Cardiac muscle cell (in vitro differentiated cells and primary cell): Measurements from ENCODE around the gene ROBO2. TPM values are rescaled to one million over a fixed set of nuclear protein-coding genes. Genes with fewer than 3 reads are reported as not detected.

ENCODE experiments used
- DNase-seq, 2 donors: peaks; one replicate each; pipeline versions ENCODE4 v3.0.0 to v3.0.0-alpha.2; 2010 to 2017; ENCODE audit warnings: low read depth in 1 of 2, low spot score in 1 of 2
- H3K27ac ChIP-seq: fragments of 200-600 bp; sonication (generic); 2 replicates; pipeline ENCODE4 v1.5.1; 2016
- H3K27me3 ChIP-seq: fragments of 200-600 bp; sonication (generic); 2 replicates; pipeline ENCODE4 v1.6.0; 2016; ENCODE audit warnings: control low read depth
- H3K36me3 ChIP-seq: fragments of 200-600 bp; sonication (generic); 2 replicates; pipeline ENCODE4 v1.5.1; 2016; ENCODE audit warnings: control low read depth
- H3K4me1 ChIP-seq: fragments of 200-600 bp; sonication (generic); 2 replicates; pipeline ENCODE4 v1.8.1; 2017; ENCODE audit warnings: low read depth, mild to moderate bottlenecking, mixed run types
- H3K4me3 ChIP-seq: fragments of 200-600 bp; sonication (generic); 2 replicates; pipeline ENCODE4 v1.5.1; 2016; ENCODE audit warnings: mild to moderate bottlenecking
- H3K9me3 ChIP-seq: fragments of 200-600 bp; sonication (generic); 2 replicates; pipeline ENCODE4 v1.5.1; 2017; ENCODE audit warnings: low read depth, mild to moderate bottlenecking, control low read depth
- CTCF ChIP-seq: IDR thresholded peaks from 2 replicates; pipeline ENCODE4 v1.5.1; 2012; ENCODE audit warnings: low read depth, mild to moderate bottlenecking, low read length
- polyA plus RNA-seq: library from polyadenylated mRNA; unstranded; fragments of >200 nt; fragmentation: Nextera tagmentation; extraction: Ambion mirVana; gene quantifications from 2 replicates; pipeline ENCODE4 v1.2.1, GENCODE V29; 2016
- total RNA-seq: library from RNA; depleted of rRNA; stranded (reverse); fragments of >200 nt; gene quantifications from 2 replicates; pipeline ENCODE4 v1.2.3, GENCODE V29; 2016

The ROBO2 gene
- total and polyA plus RNA-seq, 2 experiments from 2014 or later: 13.5 to 39.4 TPM

DNA sequence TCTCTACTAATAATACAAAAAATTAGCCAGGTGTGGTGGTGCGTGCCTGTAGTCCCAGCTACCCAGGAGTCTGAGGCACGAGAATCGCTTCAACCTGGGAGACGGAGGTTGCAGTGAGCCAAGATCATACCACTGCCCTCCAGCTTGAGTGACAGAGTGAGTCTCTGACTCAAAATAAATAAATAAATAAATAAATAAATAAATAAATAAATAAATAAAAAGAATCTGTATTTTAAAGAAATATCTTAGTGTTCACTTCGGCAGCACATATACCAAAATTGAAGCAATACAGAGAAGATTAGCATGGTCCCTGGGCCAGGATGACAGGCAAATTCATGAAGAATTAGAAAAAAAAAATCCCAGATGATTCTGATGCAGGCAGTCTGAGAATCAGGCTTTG is 51.9 kb downstream of the ROBO2 start:
- TF ChIP-seq CTCF: no peak
- H3K9me3 ChIP-seq: no peaks in the 10 kb centered on the region
- no peaks in the 10 kb centered on the region for H3K36me3 ChIP-seq
- DNase-seq: no peak
- H3K27ac ChIP-seq: no peak overlapping the region
- no peak overlapping the region for H3K4me3 ChIP-seq
- no peaks in the 10 kb centered on the region for H3K27me3 ChIP-seq
- H3K4me1 ChIP-seq: peaks cover 19% of the 10 kb centered on the region

GRCh38 chr3:77093101-77093500 is 53.2 kb downstream of the ROBO2 start:
- no peaks in the 10 kb centered on the region for H3K36me3 ChIP-seq
- H3K9me3 ChIP-seq: no peaks in the 10 kb centered on the region
- H3K27me3 ChIP-seq: no peaks in the 10 kb centered on the region
- no peak for DNase-seq
- no peak for TF ChIP-seq CTCF
- H3K27ac ChIP-seq: no peak overlapping the region
- H3K4me3 ChIP-seq: no peak overlapping the region
- H3K4me1 ChIP-seq: peaks cover 17% of the 10 kb centered on the region

- no peaks in the 10 kb centered on the region for H3K4me1 ChIP-seq
- DNase-seq: no peak
- no peaks in the 10 kb centered on the region for H3K27me3 ChIP-seq
- no peaks in the 10 kb centered on the region for H3K36me3 ChIP-seq
- no peaks in the 10 kb centered on the region for H3K9me3 ChIP-seq
- H3K4me3 ChIP-seq: no peak overlapping the region
- TF ChIP-seq CTCF: no peak
- no peak overlapping the region for H3K27ac ChIP-seq
Measured at GRCh38 chr3:77096145-77096544, 56.2 kb downstream of the ROBO2 start.

GRCh38 chr3:77096966-77097890 is 57.3 kb downstream of the ROBO2 start:
- TF ChIP-seq CTCF: no peak
- Histone ChIP-seq H3K27ac (no peak overlapping the region), H3K4me1 (no peaks in the 10 kb centered on the region), H3K36me3 (no peaks in the 10 kb centered on the region), H3K27me3 (no peaks in the 10 kb centered on the region), H3K4me3 (no peak overlapping the region), H3K9me3 (no peaks in the 10 kb centered on the region)
- DNase-seq: peak in 1 of 2 donors; percentile 6

DNA sequence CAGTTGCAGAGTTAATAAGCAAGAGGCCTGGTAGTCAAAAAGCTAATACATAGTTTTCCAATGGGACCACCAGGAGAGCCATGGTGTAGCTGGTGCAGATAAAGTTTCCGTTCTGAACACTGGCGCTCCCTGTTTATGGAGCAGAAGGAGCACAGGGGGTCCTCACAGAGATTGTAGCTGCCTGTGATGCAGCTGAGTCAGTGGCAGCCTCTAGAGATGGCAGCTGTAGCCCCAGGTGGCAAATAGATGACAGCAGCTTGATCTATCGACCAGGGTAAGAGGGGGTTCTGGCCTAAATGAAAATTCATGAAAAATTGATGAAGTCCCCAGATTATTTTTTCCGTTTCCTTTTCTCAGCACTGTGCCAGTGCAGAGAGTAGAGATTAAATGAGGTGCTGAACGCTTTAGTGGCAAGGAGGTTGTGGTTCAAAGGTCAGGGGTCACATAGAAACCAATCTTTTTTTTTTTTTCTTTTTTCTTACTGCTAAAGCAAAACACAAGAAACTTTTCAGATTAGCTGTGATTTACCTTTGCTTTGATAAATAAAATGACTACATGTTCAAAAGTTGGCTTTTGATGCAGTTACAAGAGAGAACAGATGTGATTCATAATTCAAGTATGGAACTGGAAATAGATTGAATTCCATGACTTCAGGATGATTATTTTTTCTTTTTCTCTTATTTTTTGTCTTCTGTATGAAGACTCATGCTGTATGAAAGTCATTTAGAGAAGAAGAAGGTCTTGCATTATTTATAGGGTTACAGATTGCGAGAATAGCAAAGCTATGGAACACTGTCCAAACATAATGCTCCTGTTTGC is 63.3 kb downstream of the ROBO2 start:
- Histone ChIP-seq H3K4me3 (no peak overlapping the region), H3K27ac (no peak overlapping the region), H3K27me3 (no peaks in the 10 kb centered on the region), H3K4me1 (no peaks in the 10 kb centered on the region), H3K36me3 (no peaks in the 10 kb centered on the region), H3K9me3 (no peaks in the 10 kb centered on the region)
- no peak for TF ChIP-seq CTCF
- DNase-seq: no peak
